GM20000 (cell line): ENCODE data around the gene BANF1.

Experiments used
- DNase-seq: peaks from one replicate; pipeline ENCODE4 v3.0.0; 2012; ENCODE audit warnings: low spot score
- TF ChIP-seq, protein P1 (sequence below): IDR thresholded peaks from 2 replicates; pipeline ENCODE4 v1.5.1; 2012; ENCODE audit warnings: mild to moderate bottlenecking, control low read depth; ENCODE audit errors: extremely low read depth, missing control alignments

Gene BANF1

DNA sequence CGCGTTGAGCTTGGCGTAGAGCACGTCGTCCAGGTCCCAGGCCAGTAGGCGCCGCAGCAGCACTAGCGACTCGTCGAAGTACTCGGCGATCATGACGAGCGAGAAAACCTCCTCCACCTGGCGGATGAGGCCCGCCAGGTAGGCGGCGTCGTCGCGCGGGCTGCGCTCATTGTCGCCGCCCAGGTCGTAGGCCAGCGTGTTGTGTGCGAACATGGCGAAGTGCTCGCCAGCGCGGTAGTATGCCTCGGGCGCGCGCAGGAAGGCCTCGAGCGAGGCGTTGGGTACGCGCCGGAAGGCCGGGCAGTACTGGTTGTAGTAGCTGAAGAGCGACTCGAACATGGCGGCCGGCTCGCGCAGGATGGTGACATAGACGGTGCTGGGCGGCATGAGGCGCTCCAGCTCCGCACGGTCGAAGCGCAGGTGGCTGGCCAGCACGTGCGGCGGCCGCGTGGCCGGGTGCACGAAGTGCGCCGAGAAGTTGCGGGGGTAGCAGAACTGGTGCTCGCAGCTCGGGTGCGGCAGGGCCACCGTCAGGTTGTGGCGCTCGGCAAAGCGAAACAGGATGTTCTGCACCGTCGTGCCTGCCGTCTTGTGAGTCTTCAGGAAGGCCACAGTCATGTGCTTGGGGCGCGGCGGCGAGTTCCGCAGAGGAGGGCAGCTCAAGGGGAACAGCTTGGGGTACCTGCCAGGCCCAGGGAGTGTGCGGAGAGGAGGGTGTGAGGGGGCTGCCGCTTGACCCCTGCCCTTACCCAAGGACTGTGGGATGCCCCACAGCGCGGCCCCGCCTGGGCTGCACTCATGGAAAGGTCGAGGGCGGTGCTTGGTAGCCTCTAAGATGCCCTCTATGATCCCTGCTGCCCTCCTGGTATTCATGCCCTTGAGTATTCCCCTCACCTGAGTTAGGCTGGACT is 40.9 kb downstream of the BANF1 start:
- DNase-seq = peak; percentile 15
- TF ChIP-seq, protein P1, sequence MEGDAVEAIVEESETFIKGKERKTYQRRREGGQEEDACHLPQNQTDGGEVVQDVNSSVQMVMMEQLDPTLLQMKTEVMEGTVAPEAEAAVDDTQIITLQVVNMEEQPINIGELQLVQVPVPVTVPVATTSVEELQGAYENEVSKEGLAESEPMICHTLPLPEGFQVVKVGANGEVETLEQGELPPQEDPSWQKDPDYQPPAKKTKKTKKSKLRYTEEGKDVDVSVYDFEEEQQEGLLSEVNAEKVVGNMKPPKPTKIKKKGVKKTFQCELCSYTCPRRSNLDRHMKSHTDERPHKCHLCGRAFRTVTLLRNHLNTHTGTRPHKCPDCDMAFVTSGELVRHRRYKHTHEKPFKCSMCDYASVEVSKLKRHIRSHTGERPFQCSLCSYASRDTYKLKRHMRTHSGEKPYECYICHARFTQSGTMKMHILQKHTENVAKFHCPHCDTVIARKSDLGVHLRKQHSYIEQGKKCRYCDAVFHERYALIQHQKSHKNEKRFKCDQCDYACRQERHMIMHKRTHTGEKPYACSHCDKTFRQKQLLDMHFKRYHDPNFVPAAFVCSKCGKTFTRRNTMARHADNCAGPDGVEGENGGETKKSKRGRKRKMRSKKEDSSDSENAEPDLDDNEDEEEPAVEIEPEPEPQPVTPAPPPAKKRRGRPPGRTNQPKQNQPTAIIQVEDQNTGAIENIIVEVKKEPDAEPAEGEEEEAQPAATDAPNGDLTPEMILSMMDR = no peak

DNA sequence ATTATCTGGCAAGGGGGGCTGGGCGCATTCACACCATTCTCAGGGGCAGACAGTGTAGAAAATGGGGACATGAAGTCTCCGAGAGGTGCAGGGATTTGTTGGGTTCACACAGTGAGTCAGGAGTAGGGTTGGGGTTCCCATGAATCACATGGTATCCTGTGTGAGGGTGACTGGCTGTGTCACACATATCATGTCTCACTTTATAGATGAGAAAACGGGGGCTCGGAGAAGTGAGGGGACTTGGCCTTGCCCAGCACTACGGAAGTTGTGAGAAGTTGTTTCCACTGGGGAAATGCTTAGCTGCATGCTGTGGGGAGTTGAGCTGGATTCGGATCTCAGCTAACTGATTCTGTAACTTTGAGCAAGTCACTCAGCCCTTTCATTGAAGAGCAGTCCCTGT is 42.5 kb downstream of the BANF1 start:
- TF ChIP-seq, protein P1 = no peak
- DNase-seq = no peak

DNA sequence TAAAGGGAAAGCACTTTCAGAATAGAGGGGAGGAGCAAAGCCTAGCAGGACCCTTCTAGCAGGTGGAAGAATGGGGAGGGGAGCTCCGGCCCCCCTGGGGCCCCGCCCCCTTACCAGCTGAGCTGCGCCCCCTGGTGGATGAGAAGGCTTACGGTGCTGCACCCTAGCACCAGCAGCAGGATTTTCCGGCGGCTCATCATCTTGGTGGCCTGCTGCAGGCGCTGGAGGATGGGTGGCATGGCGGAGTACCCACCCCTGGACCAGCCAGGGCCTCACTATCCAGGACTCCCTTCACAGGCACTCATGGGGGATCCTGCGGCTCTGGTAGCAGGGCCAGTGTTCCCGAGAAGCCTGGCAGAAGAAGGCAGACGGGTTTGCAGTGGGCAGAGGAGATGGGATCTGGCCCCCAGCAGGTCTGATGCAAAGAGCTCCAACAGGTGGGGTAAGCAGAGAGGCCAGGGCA is 42.9 kb downstream of the BANF1 start:
- TF ChIP-seq, protein P1 = peak; percentile 94
- DNase-seq = peak; percentile 95

DNA sequence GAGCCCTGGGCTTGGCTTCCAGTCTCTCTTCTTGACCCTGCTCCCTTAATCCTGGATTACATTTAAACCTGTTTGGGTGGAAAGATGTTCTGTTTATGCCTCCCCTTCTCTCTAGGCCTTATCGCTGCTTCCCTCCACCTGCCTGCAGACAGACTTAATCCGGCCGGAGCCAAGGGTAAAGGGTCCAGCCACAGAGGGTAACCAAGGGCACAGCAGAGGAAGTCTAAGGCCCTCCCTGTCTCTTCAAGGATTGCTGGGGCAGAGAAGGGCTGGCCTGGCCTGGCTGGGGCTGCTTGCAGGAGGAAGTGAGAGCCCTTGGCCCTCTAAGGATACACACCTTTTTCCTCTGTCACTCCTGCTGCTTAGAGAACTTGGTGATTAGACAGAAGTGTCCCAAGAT is 44.6 kb downstream of the BANF1 start:
- DNase-seq = no peak
- TF ChIP-seq, protein P1 = no peak

DNA sequence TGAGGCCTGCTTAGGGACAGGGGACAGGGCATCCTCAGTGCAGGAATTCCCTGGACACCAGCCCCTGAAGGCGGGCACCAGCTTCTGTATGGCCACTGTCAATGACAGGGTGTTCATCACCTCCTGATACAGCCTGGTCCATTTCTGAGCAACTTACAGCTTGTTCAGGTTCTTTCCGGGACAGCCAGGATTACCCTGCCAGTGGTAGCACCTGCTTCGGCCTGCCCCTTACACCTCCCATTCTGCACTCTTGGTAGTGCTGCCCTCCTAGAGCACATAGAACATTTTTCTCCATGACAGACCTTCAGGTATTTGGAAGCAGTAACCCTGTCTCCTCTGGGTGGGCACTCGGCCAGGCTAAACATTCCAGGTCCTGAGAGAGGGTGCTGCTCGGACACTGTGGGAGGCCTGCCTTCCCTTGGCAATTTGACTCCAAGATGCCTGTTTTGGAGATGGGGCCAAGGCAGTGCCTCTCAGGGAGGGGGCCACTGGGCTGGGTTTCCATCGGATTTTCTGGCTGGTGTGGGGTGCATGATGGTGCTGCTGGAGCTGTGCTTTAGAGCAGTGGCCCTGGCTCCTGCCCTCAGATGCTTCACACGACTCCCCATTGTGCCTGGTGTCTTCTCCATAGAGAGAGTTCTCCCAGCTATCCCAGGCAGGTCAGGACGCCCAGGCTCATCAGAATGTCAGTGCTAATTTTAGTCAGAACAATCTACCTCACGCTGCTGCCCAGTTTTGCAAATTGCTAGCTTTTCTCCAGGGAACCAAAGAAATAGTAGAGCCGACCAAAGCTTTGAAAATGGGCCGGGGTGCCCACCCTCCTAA is 45.5 kb downstream of the BANF1 start:
- no peak for DNase-seq

DNA sequence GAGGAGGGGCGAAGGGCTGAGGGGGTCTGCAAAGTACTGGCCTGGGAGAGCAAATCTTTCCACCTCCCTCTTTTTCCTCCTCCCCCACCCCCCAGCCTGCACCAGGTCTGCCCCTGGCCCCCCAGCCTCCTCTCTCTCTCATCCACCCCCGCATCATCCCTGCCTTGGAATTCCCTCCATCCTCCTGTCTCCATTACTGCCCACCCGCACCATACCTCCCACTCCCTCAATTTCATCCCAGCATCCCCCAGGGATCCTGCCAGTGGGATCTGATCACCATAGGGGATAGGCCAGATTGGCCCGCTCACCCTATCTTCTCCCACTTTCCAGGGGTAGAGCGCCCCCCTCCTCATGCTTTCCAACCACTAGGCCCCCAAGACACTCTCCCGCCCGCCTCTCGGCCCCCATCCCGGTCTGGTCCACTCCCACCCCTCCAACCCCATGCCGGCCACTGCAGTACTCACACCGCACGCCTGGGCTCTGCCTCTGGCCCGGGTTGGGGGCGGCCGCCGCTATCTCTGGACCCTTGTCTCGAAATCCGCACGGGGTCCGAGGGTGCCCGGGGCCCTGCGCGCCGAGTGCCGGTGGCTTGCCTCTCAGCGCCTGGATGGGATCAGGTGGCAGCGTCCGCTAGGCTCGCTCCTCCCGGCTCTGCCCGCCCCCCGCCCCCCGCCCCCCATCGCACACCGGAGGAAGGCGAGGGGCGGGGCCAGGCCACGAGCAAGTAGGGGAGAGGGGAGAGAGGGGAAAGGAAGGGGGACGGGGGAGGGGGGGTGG is 46.4 kb downstream of the BANF1 start, which contains the start of gene GAL3ST3:
TSS of gene GAL3ST3 (minus strand) at position 615 of the 777 bp plus-strand sequence. CDS start 3,746 bp downstream, outside the sequence.
- TF ChIP-seq, protein P1 = no peak
- no peak for DNase-seq

More for the DNA sequence above, 45.5 kb downstream of the BANF1 start:
- TF ChIP-seq, protein P1 = no peak
